SK-N-MC (cell line): Measurements from ENCODE around the gene CBFA2T2.

Experiments used
- EZH2 ChIP-seq: fragments of 200-600 bp; sonication (generic); IDR thresholded peaks from one replicate; pipeline ENCODE4 v1.6.1; 2017; ENCODE audit warnings: antibody characterized with exemption
- POLR2AphosphoS5 ChIP-seq: IDR thresholded peaks from 2 replicates; pipeline ENCODE4 v1.6.1; 2012; ENCODE audit warnings: mild to moderate bottlenecking, low read depth, low read length, borderline replicate concordance

GRCh38 chr20:33459599-33459998, 30.3 kb upstream of the CBFA2T2 start:
- no peak for TF ChIP-seq POLR2AphosphoS5
- TF ChIP-seq EZH2, result no peak
